Omental fat pad (tissue), 4 donors: ENCODE measurements around the gene C12orf56. TPM values are rescaled to one million over a fixed set of nuclear protein-coding genes. Genes with fewer than 3 reads are reported as not detected.

Experiments
- ATAC-seq: fragments of 150-250 bp; one replicate; pipeline ENCODE4 v1.9.1; 2016; ENCODE audit warnings: mild to moderate bottlenecking, moderate library complexity; ENCODE audit not compliant: low FRiP score
- DNase-seq: peaks from one replicate; pipeline ENCODE4 v3.0.0-alpha.2; 2019; ENCODE audit warnings: low spot score
- total RNA-seq, 4 donors: library from RNA; depleted of rRNA; stranded (reverse); fragments of >200 nt; gene quantifications; one replicate each; pipeline ENCODE4 v1.1.0, GENCODE V29; 2016
- TF ChIP-seq, protein P1 (sequence below), 3 donors: fragments of 450-650 bp; IDR thresholded peaks; one replicate each; pipeline ENCODE4 v1.5.1; 2016 to 2017; ENCODE audit warnings: antibody characterized with exemption in 3 of 3, mild to moderate bottlenecking in 3 of 3, moderate library complexity in 2 of 3

Gene C12orf56
- total RNA-seq, 4 donors from 2014 or later, result not detected

DNA sequence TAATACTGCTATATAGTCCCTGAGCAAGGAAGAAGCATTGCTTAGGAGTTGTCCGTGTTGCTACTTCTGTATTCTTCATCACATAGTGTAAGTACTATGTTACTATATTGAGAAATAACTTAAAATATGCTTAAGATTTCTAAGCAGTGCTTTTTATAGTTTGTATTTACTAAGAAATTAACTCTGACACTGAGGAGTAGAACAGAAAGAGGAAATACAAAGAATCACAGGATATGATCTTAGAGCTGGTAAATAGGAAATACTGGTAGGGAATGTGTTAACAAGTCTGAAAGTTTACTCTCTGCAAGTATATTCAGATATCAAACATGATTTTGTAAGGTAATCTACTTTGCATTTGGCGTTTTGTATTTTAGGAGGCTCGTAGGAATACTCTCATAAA is 29.1 kb upstream of the C12orf56 start:
- TF ChIP-seq, protein P1, sequence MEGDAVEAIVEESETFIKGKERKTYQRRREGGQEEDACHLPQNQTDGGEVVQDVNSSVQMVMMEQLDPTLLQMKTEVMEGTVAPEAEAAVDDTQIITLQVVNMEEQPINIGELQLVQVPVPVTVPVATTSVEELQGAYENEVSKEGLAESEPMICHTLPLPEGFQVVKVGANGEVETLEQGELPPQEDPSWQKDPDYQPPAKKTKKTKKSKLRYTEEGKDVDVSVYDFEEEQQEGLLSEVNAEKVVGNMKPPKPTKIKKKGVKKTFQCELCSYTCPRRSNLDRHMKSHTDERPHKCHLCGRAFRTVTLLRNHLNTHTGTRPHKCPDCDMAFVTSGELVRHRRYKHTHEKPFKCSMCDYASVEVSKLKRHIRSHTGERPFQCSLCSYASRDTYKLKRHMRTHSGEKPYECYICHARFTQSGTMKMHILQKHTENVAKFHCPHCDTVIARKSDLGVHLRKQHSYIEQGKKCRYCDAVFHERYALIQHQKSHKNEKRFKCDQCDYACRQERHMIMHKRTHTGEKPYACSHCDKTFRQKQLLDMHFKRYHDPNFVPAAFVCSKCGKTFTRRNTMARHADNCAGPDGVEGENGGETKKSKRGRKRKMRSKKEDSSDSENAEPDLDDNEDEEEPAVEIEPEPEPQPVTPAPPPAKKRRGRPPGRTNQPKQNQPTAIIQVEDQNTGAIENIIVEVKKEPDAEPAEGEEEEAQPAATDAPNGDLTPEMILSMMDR (IDR thresholded peaks at IDR 0.05), result no peak
- DNase-seq (no peak), ATAC-seq (no peak)

DNA sequence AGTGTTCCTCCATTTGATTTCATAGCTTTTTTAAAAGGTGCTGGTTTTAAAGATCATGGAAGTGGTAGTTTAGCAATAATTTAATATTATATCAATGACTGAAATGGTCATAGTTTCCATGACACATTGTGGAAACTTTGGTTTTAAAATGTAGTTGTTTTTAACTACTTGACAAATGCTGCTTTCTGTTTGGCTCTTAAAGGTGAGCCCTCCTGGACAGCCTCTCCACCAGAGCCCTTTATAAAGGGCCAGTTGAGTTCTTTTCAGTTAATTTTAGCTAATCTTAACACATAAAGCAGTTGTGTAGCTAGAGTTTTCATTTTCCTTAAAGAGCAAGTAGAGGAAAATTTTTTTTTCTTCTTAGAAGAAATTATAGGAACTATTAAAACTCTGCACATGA is 27.7 kb upstream of the C12orf56 start:
- no peak for DNase-seq
- TF ChIP-seq, protein P1 (IDR thresholded peaks at IDR 0.05), result no peak
- ATAC-seq, result no peak

DNA sequence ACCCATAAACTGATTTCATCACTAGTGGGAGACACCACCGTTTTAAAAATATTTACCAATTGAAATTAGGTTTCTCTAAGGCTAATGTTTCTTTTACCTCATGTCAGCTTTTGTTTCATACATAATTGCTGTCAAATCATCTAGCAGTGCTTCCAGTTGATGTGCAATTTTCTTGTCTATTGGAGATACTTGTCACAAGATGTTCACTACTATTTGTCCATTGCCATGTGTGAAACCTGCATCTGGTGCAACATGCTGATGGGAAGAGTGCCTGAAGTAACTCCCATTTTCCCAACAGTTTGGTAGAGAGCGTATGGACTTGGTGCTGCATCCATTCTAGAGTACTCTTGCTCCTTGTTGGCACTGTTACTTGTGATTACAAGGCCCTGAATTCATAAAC is 23.3 kb upstream of the C12orf56 start:
- TF ChIP-seq, protein P1 (IDR thresholded peaks at IDR 0.05), result no peak

DNA sequence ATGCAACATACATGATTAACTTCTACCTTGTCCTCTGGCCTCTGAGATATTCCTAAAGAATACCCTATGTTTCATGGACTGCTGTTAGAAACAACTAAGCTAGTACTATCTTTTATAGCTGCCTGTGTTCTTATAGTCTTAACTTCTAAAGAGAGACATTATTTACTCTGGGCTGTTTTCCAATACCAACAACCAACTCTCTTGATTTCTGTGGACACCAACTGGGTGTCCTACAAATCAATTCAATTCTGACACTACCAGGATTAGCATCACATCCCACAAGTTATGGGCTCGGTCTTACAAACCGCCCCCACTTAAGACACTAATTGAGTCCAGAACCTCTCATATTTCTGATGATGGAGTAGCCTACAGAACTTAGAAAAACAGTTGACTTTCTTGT is 21.9 kb upstream of the C12orf56 start:
- DNase-seq (no peak), ATAC-seq (no peak)
- TF ChIP-seq, protein P1 (IDR thresholded peaks at IDR 0.05), result no peak

More for the DNA sequence above, 23.3 kb upstream of the C12orf56 start:
- DNase-seq, result no peak
- no peak for ATAC-seq

DNA sequence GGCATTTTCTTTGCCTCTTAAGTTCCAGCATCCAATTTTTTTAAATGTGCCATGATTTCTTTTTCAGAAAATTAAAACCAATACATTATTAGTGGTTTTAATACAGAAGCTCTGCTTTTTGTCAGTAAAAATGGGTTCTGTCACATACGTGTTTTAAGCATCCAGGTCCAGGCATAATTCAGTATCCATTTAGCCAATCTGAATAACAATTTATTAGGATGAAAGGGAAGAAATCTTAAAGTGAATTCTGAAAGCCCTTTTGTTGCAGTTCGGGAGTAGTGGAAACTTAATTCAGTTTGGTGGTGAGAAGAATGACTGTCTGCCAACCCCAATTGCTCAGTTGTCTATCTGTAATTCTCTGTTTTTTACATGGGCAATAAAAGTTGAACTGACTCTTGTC is 20.9 kb upstream of the C12orf56 start:
- ATAC-seq (no peak), DNase-seq (no peak)
- TF ChIP-seq, protein P1 (IDR thresholded peaks at IDR 0.05), result no peak

DNA sequence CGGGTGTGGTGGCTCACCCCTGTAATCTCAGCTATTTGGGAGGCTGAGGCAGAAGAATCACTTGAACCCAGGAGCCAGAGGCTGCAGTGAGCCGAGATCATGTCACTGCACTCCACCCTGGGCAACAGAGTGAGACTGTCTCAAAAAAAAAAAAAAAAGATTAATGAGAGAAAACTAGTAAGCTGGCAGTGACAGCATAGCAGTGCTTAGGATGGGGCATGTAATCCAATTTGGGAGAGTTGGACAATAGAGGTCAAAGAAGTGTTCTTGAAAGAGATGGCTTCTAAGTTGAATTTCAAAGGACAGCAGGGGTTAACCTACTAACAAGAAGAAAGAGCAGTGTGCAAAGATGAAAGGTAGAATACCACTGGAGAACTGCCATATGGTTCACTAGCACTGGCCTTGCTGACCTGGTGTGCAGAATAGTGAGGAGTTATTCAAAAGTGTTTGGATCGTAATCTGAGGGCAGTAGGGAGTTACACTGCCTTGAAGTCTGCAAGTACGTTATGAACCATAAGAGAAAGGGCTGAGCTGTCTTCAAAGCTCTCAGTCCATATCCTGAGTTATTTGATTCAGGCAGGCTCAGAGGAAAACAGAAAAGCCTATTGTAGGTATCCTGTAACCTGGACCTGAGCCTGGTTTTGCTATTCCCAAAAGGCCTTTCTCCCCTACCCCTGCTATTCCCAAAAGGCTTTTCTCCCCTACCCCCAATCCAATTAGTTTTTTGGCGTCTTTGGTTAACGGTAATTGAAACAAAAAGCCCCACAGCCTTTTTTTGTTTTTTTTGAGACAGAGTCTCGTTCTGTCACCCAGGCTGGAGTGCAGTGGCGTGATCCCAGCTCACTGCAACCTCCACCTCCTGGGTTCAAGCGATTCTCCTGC is 17.0 kb upstream of the C12orf56 start:
- ATAC-seq (no peak), DNase-seq (no peak)
- TF ChIP-seq, protein P1 (IDR thresholded peaks at IDR 0.05), result no peak
